GM21619 (cell line): ENCODE data around the gene PHLPP1.

Experiments used
- ATAC-seq: cut with Tn5 transposase; IDR thresholded peaks from one replicate; pipeline ENCODE4 v1.9.1; 2021; ENCODE audit not compliant: unreplicated experiment

The PHLPP1 gene

DNA sequence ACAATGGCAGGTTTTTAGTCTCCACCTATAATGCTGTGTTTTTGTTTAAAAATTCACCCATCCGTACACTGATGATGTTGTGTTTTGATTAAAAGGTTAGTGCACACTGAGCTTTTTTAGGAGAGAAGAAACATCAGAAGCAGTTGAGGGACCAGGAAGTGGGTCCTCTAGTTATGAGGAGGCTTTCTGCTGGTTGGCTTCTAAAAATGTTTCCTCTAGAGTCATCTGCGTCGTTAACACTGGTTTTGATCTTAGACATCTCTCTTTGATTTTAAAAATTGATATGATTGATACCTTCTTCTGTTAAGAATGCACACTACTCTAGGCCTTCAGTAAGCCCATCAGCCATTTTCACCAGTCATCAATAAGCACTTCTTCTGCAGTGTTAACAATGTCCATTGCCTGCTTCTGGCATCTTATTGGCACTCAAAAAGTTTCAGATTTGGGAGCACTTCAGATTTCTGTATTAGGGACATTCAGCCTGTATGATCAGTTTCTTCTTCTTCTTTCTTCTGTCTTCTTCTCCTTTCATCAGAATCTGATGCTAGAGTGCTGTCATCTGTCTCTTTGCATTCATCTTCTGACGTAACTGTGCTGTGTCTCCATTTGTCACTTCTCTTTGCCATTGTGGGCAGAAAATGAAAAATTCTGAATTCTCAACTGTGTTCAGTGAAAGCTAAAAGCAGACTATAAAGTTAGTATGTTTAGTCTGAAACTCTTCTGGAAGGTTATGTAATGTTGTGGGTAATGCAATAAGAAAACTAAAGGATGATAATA, 56.3 kb downstream of the PHLPP1 start:
- ATAC-seq, result no peak

DNA sequence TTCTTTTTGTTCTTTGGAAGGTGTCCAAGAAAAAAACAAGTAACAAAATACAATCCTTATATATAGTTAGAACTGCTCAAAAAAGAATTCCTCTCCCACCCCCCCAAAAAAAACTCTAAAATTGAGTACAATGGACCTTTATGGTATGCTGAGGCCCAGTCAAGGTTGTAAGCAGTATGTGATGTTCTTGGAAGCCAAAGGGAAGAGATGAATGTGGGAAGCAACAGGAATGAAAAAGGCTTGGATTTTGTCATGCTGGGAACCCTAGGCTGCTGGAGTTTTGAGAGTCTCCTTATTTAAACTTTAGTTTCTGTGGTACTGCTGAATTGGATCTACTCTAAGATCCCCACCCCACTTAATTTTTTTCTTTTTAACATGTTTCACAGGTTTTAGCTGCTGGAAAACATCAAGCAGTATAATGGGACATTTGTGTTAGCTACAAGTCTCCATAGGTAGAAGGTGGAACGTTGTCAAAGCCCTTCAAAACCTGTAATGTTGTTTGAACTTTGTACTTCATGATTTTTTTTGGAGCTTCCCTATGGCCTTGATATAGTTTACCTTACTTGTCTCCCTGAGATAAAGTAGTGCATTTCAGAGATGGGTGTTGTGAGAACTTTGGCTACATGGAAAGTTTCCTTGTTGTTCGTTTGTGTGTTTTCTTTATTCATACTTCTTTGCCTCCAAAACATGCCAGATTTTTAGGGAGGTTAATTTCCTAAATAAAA, 57.7 kb downstream of the PHLPP1 start:
- ATAC-seq, result no peak

DNA sequence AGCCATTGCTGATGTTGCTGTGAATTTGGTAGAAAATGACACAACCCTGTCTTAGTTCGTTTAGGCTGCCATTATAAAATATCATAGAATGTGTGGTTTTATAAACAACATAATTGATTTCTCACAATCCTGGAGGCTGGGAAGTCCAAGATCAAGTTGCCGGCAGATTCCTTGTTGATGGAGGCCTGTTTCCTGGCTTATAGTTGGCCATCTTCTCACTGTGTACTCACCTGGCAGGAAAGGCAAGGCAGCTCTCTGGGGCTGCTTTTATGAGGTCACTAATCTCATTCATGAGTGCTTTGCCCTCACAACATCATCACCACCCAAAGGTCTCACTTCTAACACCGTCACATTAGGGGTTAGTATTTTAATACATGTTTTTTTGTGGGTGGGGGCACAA, 58.4 kb downstream of the PHLPP1 start:
- ATAC-seq, result no peak

DNA sequence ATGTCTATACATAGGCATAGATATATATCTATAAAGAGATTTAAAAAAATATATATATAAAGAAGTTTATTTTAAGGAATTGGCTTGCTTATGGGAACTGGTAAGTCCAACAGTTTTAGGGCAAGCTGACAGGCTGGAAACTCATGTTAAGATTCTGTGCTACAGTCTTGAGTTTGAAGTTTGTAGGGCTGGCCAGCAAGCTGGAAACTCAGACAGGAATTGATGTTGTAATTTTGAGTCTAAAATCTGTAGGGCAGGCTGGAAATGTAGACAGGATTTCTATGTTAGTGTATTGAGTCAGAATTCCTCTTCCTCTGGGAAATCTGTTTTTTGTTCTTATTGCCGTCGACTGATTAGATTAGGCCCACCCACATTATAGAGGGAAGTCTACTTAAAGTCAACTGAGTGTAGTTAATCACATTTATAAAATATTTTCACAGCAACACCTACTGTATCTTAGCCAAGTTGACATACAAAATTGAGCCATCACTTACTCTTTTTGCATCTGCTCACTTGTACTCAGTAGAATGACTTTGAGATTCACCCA, 60.8 kb downstream of the PHLPP1 start:
- no peak for ATAC-seq

DNA sequence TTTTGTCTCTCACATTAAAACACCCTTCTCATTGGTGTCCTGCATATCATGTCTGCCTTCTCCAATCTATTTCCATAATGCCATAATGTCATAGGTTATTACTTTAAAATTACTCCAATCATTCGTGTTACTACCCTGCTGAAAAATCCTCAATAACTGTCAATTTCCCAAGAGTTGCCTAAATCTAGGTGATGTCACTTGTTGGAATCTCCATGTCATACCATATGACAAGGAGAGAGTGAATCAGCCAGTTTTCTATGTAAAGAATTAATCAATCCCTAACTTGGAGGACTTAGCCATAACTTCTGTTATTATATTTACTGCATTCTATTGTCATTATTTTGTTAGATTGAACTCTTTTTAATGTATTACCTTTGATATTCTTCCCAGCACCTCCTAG, 62.5 kb downstream of the PHLPP1 start:
- no peak for ATAC-seq

DNA sequence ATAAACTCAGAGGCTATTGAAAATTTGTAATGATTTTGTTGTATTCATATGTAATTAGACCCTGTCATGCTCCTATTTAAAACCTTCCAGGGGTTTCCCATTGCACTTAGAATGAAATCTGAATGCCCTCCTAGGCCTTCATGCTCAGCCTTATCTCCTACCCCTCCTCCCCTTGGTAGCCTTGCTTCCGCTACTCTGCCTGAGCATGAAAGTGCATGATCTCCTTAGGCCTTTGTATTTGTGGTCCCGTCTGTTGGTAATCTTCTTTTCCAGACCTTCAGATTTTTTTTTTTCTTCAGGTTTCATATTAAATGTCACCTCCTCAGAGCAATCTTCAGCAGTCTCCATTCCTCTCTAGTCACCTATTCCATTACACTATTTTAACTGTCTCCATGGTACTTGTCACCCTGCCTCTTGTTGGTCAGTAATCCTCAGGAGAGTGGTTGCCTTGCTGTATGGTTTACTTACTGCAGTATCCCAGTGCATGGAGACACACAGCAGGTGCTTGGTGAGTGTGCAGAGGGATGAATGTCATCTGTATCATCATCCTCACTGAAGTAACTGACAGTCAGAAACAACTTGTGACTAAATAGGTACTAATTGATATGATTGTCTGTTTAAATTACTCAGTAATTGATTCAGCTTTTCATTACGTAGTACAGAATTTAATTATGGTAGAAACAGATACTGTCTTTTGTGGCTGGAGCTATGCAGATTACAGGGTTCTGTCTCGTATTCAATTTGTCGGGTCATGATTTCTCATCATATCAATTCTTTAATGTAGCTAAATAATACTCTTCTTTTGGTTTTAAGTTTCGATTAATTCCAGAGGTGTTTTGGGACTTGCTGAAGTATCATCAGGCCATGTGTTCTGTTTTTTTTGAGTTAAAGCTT, 63.9 kb downstream of the PHLPP1 start:
- ATAC-seq, result no peak

DNA sequence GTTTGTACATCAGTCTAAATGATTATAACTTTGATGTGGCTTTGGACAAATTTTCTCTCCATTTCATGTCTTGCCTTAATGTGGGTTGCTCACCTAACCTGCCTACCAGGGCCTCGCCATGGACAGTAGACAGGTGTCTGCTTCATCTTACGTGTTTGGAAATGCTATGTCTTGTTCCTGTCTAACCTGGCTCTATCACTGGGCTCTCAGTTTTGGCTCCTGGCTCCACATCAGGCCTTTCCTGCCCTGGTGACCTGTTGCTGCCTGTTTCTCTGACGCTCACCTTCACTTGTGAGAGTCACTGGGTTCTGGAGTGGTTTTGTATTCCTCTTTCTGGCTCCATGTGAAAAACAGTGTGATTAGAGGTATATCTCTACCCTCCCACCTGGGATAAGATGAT, 65.9 kb downstream of the PHLPP1 start:
- ATAC-seq, result no peak

DNA sequence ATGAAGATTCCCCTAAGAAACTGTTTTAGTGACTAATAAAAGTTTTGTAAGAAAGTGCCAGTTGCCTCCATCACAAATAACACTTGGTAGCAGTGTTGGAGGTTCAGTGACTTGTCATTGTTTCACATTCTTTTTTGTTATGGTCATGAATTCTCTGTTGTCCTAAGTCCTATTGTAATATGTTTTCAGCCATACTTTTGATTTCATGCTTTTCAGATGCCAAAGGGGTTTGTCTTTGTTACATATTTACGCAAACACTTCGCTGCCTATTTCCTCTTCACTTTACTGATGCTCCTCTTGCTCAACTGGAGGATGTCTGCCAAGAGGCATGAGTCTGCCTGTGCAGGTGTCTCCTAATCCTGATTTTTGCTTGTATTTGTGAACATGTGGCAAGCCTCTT, 66.6 kb downstream of the PHLPP1 start:
- no peak for ATAC-seq

DNA sequence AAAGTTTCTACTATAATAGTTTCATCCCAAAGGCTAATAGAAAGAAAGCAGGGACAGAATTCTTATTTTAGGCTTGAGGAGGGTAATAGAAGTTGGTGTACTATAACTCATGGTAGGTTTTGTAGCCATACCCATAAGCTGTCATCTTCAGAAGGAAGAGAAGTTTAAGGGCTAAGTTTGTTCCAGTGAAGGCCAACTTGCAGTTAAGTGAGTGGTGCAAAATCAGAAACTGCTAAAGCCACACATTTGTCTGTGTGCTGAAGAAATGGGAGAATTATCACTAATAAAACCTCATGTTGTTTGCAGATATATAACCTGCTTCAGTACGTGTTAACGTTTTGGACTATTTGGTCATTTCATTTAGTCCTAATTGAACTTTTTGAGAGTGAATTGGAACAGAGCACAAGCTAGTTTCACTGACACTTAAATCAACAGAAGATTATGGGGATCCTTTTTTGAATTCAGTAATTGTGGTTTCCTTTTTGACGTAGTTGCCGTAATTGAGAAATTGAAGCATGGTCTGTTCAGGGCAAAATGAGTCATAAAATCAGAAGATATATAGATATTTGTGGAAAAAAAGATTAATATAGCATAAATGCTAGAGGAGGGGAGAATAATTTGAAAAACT, 69.1 kb downstream of the PHLPP1 start:
- peak; percentile 66 for ATAC-seq

DNA sequence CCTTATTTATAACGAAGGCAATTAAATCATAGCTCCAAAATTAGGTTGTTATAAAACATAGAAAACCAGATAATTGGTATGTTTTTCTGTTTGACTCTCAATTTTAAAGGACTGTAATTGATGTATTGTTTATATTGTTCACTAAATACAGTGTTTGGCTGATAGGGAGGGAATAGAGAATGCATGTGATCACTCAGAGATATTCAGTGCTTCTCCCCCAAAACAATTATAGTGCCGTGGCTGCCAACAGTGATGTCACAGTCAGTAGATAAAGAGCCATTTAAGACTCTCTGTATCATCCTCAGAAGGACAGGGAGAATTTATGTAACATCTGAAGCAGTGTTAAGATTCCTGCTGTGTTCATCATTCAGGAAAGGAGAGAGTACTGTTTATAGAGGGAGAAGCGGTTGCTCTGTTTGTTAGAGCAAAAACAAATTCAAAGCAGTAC, 69.6 kb downstream of the PHLPP1 start:
- peak; percentile 29 for ATAC-seq

DNA sequence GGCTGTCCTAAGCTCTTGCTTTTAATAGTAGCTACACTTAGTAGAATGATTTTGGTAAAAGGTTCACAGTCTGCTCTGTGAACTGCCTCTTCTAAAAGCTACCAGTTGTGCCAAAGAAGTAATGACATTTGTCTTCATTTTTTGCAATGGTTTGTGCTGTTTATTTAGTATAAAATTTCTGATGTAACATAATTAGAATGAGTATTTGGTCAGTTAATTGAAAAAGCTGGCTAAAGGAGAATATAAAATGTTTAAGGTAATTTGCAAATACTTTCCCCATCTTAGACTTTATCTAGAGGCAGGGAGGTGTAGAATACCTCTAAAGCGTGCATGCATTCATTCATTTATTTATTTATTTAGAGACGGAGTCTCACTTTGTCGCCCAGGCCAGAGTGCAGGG, 71.3 kb downstream of the PHLPP1 start:
- ATAC-seq, result no peak

DNA sequence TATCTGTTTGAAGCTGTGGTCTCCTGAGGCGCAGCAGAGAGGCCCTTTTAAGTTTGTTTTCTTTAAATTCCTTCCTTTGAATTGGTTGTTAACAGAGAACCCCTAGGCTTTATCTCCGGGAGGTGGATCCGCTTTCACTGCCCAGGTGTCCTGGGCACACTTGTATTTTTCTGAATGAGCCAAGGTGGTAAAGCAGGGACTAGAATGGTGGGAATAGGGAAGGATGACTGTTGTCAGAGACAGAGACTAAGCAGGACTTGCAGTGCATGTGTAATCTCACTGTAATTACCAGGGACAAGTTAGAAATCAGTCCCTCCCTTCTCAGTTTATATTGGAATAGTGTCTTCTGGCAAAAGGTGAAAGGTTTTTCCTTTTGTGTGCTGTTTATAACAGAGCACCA, 72.8 kb downstream of the PHLPP1 start:
- ATAC-seq, result no peak

DNA sequence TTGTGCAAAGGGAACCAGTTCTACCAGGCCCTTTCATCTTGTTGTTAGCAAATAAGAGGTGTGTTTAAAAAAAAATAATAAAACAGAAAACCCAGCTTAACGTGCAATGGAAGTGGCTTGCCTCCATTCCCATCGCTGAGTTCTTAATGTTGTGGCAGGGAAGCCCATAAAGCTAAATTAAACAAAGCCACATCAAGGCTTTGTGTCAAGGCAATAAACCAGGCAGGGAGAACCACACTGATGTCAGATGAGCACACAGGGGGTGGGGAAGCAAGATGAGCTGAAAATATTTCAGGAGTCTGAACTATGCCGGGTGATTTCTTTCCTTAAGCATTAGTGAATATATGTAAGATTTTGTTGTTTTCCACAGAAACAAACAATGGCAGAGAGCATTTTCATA, 73.5 kb downstream of the PHLPP1 start:
- no peak for ATAC-seq

DNA sequence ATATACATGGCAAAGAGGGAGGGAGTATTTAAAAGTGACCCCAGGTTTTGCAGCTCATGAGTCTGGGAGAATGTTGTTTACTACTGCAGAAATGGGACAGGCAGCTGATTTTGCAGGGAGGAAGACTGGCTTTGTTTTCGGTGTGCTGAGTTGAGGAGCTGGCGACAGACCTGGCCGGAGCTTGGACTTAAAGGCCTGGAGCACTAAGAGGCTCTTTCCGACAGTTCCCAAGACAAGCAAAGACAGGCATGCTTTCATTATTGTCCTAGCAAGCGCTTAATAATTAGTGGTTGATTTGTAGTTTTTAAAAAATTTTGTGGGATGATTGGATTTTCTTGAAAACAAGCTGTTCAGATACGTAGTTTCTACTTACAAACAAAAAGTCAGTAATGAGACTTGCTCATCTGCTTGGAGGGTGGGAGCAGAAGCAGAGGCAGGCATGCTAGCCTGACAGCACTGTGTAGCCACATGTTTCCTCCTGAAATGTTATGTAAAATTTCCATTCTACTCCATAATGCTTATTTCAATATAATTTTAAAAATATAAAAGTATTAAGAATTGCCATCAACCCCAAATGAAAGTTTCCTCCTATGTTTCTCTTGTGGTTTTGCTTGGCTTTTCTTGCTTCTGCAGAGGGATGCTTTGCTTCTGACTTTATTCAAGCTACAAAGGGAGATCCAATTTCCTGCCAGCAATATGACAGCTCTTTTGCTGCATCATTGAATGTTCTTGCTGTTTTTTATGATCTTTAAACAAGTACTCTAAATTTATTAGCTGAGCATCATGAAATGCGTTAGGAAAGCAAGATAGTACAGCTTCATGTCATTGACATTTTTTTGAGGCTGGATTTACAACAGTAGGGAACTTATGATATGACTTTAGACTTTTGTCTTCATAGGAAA, 75.8 kb downstream of the PHLPP1 start:
- ATAC-seq, result no peak

DNA sequence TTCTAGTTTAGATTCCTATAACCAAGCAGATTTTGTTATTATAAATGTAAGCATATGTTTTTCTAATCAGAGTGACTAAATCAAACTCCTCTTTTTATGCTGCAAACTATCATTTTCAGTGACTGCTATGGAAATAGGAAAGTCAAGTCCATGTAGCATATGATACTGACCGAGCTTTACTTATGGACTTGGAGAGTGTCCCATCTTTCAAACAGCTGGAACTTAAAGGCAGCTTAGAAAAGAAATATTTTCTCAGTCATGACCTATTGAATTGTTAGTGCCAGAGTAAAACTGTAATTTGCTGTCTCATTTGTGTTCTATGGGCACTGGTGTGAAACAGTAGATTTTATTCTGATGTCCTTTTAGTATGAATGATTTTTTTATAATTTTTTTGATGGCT, 76.7 kb downstream of the PHLPP1 start:
- ATAC-seq, result no peak

DNA sequence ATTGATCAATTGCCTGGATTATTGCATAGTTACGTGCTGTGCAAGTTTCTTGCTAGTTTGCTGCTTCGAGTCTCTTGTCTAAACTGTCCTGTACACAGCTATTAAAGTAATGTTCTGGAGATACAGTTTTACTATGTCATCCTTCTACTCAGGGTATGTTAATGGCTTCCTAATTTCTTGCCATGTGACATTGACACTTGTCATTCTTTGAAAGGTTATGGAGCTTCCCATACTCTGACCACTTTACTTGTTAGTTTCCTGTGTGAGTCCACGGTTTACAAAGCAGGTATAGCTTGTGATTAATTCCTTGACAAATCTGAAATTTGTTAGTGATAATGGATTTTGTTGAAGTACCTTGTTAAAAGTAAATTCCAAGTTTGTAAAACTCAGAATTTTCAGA, 80.5 kb downstream of the PHLPP1 start:
- no peak for ATAC-seq

DNA sequence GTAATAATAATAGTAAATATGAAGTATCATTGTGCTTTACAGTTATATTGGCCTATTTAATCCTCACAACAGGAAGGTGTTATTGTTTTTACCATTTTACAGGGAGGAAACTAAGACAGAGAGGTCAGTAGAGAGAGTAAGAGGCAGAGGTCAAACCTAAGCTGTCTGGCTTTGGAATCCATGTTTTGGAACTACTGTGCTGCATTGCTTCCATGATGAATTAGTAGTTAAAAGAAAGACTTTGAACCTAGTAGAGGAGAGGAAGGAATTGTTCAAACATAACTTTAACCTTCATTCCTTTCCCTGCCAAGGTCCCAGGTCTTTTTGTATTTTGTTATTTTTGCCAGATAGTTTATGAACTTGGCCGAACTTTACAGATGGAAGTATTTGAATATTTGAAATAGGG, 80.9 kb downstream of the PHLPP1 start:
- no peak for ATAC-seq

DNA sequence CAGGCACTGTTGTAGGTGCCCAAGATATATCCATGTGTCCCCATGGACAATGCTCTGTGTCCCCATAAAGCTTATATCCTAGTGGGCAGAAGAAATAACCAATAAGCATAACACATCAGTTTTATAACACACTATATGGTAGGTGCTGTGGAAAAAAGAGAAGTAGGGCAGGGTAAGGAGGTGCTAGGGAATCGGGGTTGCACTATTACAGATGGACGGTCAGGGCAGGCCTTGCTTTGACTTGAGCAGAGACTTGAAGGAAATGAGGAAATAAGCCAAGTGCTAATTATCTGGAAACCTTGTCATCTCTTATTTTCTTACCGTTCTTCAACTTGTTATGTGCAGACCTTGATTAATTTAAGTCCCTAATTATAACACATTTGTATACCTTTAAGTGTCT, 82.0 kb downstream of the PHLPP1 start:
- no peak for ATAC-seq

DNA sequence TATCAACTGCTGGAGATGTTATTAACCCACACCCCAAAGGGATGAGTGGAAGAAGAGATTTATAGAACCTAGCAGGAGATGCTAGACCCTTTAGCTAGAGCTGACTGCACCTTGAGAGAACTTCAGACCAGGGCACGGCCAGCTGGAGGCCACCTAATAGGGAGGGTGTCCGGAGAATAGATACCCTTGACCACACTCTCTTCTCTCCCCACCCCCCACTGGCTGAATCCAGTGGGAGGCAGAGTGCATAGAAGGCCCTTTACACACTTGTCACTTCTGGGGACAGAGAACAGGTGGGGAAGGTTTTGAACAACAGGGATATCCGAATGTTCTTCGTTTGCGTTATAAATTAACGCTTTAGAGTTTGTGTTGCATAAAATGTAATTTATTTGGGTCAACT, 84.6 kb downstream of the PHLPP1 start:
- ATAC-seq, result no peak

DNA sequence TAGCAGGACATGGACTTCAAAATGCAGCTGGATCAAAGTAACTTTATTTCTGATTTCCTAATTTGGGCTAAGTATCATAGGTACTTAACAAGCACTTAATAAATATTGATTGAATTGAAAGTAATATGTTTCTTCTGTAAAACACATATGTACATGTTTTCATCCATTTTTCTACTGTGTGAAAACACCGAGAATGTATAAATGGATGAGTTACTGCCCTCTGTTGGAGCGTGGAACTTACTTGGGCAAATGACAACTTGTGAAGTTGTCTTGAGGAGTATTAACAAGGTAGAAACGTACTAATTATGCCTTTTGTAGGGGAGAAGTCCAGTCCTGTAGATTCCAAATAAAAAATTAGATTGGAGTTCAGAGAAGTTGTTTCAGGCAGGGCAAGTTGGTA, 87.2 kb downstream of the PHLPP1 start:
- no peak for ATAC-seq
